ENCODE measurements around the gene MYRF.
A peak's percentile ranks its signal among the peaks of the same experiment; 100 is the strongest.

DNA sequence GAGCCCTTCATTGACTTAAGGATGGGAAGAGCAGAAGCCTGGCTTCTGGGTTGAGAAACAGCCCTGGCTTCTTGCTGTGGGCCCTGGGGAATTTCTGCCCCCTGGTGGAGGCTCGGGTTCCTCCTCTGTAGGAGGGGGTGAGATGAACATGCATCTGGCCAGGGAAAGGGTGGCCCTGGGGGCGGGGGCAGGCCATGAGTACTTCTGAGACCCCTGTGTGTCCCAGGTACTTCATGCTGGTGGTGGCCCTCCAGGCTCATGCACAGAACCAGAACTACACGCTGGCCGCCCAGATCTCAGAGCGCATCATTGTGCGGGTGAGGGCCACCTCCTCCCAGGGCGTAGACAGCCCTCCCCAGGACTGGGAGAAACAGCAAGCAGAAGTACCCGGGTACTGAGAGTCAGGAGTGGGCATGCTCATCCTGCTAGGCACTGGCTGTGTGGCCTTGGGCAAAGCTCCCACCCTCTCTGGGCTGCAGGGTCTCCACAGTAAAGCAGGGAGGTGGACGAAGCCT is 24.2 kb downstream of the MYRF start:
- TF ChIP-seq CTCF (IDR thresholded peaks at IDR 0.05; ENCODE audit: insufficient read depth, low read length) (peak; percentile 85), REST (IDR thresholded peaks at IDR 0.05; ENCODE audit: insufficient replicate concordance, low read depth) (no peak)

Data from HL-60 (cell line).